ENCODE results near the gene ACKR2.
"Not testable (repeated sequence)": the region's sequence is repeated elsewhere in the genome, so short reads cannot be mapped to it uniquely, and the experiment has no call there.

The ACKR2 gene

GRCh38 chr3:42807929-42808328, 1.3 kb upstream of the ACKR2 start:
- no peak overlapping the region for H3K9ac ChIP-seq (ENCODE audit: low read depth, low read length)
- H3K36me3 ChIP-seq (ENCODE audit: insufficient read depth, low read length) = no peaks in the 10 kb centered on the region
- H3K9me3 ChIP-seq (ENCODE audit: control insufficient read depth, insufficient read depth, low read length) = no peaks in the 10 kb centered on the region
- H3K4me1 ChIP-seq (ENCODE audit: insufficient read depth, low read length) = no peaks in the 10 kb centered on the region

GRCh38 chr3:42810706-42811105, 1.5 kb downstream of the ACKR2 start:
- H3K4me1 ChIP-seq (ENCODE audit: insufficient read depth, low read length); H3K9ac ChIP-seq (ENCODE audit: low read depth, low read length); H3K36me3 ChIP-seq (ENCODE audit: insufficient read depth, low read length); H3K9me3 ChIP-seq (ENCODE audit: control insufficient read depth, insufficient read depth, low read length): not testable (repeated sequence)

GRCh38 chr3:42811118-42811883, 2.1 kb downstream of the ACKR2 start:
- not testable (repeated sequence) for H3K4me1 ChIP-seq (ENCODE audit: insufficient read depth, low read length); H3K9me3 ChIP-seq (ENCODE audit: control insufficient read depth, insufficient read depth, low read length); H3K9ac ChIP-seq (ENCODE audit: low read depth, low read length); H3K36me3 ChIP-seq (ENCODE audit: insufficient read depth, low read length)

DNA sequence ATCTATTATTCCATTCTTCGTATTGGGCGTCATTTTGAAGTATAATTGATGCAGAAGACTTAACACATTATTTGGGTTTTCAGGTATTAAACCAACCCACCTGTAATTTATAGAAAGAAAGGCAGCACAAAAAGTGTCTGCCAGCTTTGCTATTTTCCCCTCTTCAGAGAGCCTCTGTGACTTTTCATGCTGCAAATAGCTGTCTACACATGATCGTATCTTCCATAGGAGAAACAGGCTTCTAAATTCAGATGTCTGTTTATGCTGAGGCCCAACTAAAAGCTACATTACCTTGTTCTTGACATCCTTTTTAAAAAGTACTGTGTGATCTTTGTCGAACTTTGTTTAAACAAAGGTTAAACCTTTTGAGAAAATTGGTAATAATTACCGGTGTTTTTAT, 5.0 kb downstream of the ACKR2 start:
- no peak overlapping the region for H3K9ac ChIP-seq (ENCODE audit: low read depth, low read length)
- no peaks in the 10 kb centered on the region for H3K36me3 ChIP-seq (ENCODE audit: insufficient read depth, low read length)
- H3K4me1 ChIP-seq (ENCODE audit: insufficient read depth, low read length) = 0 out of 2 replicates have a peak, but pooled peaks cover 3% of the 10 kb centered on the region
- no peaks in the 10 kb centered on the region for H3K9me3 ChIP-seq (ENCODE audit: control insufficient read depth, insufficient read depth, low read length)

GRCh38 chr3:42814914-42815507, 5.8 kb downstream of the ACKR2 start:
- H3K9ac ChIP-seq (ENCODE audit: low read depth, low read length) = no peak overlapping the region
- no peaks in the 10 kb centered on the region for H3K36me3 ChIP-seq (ENCODE audit: insufficient read depth, low read length)
- H3K4me1 ChIP-seq (ENCODE audit: insufficient read depth, low read length) = peaks cover 6% of the 10 kb centered on the region; the same call in 1 of the 2 replicates
- H3K9me3 ChIP-seq (ENCODE audit: control insufficient read depth, insufficient read depth, low read length) = no peaks in the 10 kb centered on the region

DNA sequence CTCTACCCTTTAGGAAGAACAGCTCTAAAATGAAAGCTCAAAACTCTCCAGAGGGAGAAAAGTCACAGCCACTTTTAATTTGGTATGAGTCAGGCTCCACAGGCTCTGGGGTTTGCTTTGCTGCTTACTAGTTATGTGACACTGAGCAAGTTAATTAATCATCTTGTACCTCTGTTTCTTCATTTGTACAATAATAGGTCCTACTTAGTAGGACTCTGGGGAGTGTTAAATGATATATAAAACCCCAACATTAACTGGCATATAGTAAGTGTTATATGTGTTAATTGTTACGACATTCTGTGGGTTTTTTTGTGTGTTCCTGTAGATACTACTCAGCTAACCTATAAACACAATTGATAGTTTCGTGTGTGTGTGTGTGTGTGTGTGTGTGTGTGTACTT, 6.6 kb downstream of the ACKR2 start:
- Histone ChIP-seq H3K9ac (ENCODE audit: low read depth, low read length) (no peak overlapping the region), H3K4me1 (ENCODE audit: insufficient read depth, low read length) (peaks cover 6% of the 10 kb centered on the region; the same call in 1 of the 2 replicates), H3K36me3 (ENCODE audit: insufficient read depth, low read length) (no peaks in the 10 kb centered on the region), H3K9me3 (ENCODE audit: control insufficient read depth, insufficient read depth, low read length) (no peaks in the 10 kb centered on the region)

DNA sequence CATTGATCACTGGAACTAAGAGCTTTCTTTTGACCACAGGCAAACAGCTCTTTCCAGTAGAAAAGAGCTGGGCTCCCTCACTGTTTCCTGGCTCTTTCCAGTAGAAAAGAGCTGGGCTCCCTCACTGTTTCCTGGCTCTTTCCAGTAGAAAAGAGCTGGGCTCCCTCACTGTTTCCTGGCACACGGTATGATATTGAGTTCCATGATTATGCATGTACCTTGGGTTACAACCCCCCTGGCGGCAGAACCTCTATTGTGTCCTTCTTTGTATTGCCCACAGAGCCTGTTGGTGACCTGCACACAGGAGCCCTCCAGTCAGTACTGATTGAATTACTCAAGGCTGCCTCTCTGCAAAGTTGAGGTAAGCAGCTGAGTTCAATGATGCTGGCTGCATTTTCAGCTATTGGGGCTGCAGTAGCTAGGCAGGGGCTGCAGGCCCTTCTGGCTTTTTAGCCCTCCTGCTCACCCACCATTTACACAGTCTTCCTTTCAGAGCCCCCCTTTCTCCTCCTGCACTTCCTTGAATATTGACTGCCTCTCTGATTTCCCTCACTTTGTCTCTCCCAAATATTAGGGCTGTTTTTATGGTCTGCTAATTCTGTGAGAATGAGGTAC, 10.2 kb downstream of the ACKR2 start:
- Histone ChIP-seq H3K36me3 (ENCODE audit: insufficient read depth, low read length) (no peaks in the 10 kb centered on the region), H3K4me1 (ENCODE audit: insufficient read depth, low read length) (peaks cover 10% of the 10 kb centered on the region; the same call in 1 of the 2 replicates), H3K9ac (ENCODE audit: low read depth, low read length) (no peak overlapping the region), H3K9me3 (ENCODE audit: control insufficient read depth, insufficient read depth, low read length) (no peaks in the 10 kb centered on the region; the same call in 1 of the 2 replicates)

GRCh38 chr3:42820746-42821051, 11.5 kb downstream of the ACKR2 start:
- Histone ChIP-seq H3K4me1 (ENCODE audit: insufficient read depth, low read length) (peaks cover 8% of the 10 kb centered on the region; the same call in 1 of the 2 replicates), H3K36me3 (ENCODE audit: insufficient read depth, low read length) (no peaks in the 10 kb centered on the region), H3K9ac (ENCODE audit: low read depth, low read length) (no peak overlapping the region), H3K9me3 (ENCODE audit: control insufficient read depth, insufficient read depth, low read length) (peaks cover 3% of the 10 kb centered on the region; the same call in 1 of the 2 replicates)

GRCh38 chr3:42822828-42823227, 13.6 kb downstream of the ACKR2 start:
- no peaks in the 10 kb centered on the region for H3K36me3 ChIP-seq (ENCODE audit: insufficient read depth, low read length)
- peaks cover 3% of the 10 kb centered on the region; the same call in 1 of the 2 replicates for H3K9me3 ChIP-seq (ENCODE audit: control insufficient read depth, insufficient read depth, low read length)
- no peak overlapping the region for H3K9ac ChIP-seq (ENCODE audit: low read depth, low read length)
- H3K4me1 ChIP-seq (ENCODE audit: insufficient read depth, low read length) = peaks cover 8% of the 10 kb centered on the region; the same call in 1 of the 2 replicates

DNA sequence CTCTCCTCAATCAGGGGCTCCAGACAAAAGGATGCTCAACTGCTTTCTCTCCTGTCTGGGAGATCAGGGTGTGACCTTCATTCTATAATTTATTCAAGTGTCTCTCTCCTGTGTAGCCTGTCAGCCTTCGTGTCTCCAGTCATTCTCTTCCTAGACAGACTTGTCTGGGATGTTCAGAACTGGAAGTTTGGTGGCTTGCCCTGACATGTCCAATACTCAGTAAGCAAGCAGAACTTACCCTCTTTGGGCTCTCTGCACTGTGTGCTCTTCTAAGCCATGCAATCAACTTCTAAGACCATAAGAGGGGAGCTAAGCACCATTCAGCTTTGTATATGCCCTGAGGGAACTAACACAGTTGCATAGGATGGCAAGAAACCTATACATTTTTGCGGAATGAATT, 14.1 kb downstream of the ACKR2 start:
- Histone ChIP-seq H3K4me1 (ENCODE audit: insufficient read depth, low read length) (peaks cover 8% of the 10 kb centered on the region; the same call in 1 of the 2 replicates), H3K9ac (ENCODE audit: low read depth, low read length) (no peak overlapping the region), H3K36me3 (ENCODE audit: insufficient read depth, low read length) (no peaks in the 10 kb centered on the region)

GRCh38 chr3:42826141-42826540, 16.9 kb downstream of the ACKR2 start:
- peaks cover 20% of the 10 kb centered on the region; the same call in 1 of the 2 replicates for H3K4me1 ChIP-seq (ENCODE audit: insufficient read depth, low read length)
- H3K9ac ChIP-seq (ENCODE audit: low read depth, low read length) = no peak overlapping the region
- H3K36me3 ChIP-seq (ENCODE audit: insufficient read depth, low read length) = no peaks in the 10 kb centered on the region
- peaks cover 3% of the 10 kb centered on the region; the same call in 1 of the 2 replicates for H3K9me3 ChIP-seq (ENCODE audit: control insufficient read depth, insufficient read depth, low read length)

More for the DNA sequence above, 14.1 kb downstream of the ACKR2 start:
- peaks cover 3% of the 10 kb centered on the region; the same call in 1 of the 2 replicates for H3K9me3 ChIP-seq (ENCODE audit: control insufficient read depth, insufficient read depth, low read length)

- H3K9ac ChIP-seq (ENCODE audit: low read depth, low read length) = no peak overlapping the region
- H3K36me3 ChIP-seq (ENCODE audit: insufficient read depth, low read length) = no peaks in the 10 kb centered on the region
- peaks cover 20% of the 10 kb centered on the region; the same call in 1 of the 2 replicates for H3K4me1 ChIP-seq (ENCODE audit: insufficient read depth, low read length)
- H3K9me3 ChIP-seq (ENCODE audit: control insufficient read depth, insufficient read depth, low read length) = peaks cover 3% of the 10 kb centered on the region; the same call in 1 of the 2 replicates
Observed at GRCh38 chr3:42827023-42827422, 17.8 kb downstream of the ACKR2 start.

- H3K4me1 ChIP-seq (ENCODE audit: insufficient read depth, low read length) = peaks cover 20% of the 10 kb centered on the region; the same call in 1 of the 2 replicates
- no peak overlapping the region for H3K9ac ChIP-seq (ENCODE audit: low read depth, low read length)
Observed at GRCh38 chr3:42827654-42828053, 18.4 kb downstream of the ACKR2 start.

GRCh38 chr3:42829083-42829627, 19.9 kb downstream of the ACKR2 start:
- Histone ChIP-seq H3K9ac (ENCODE audit: low read depth, low read length) (no peak overlapping the region), H3K9me3 (ENCODE audit: control insufficient read depth, insufficient read depth, low read length) (peaks cover 3% of the 10 kb centered on the region; the same call in 1 of the 2 replicates), H3K4me1 (ENCODE audit: insufficient read depth, low read length) (peaks cover 16% of the 10 kb centered on the region; the same call in 1 of the 2 replicates), H3K36me3 (ENCODE audit: insufficient read depth, low read length) (no peaks in the 10 kb centered on the region)

More at GRCh38 chr3:42827654-42828053, 18.4 kb downstream of the ACKR2 start:
- Histone ChIP-seq H3K9me3 (ENCODE audit: control insufficient read depth, insufficient read depth, low read length) (peaks cover 3% of the 10 kb centered on the region; the same call in 1 of the 2 replicates), H3K36me3 (ENCODE audit: insufficient read depth, low read length) (no peaks in the 10 kb centered on the region)

Data from ES-I3 (cell line).